Erythroblast (primary cell): ENCODE results near the gene HSF2BP.

Source experiments
- GATA1 ChIP-seq: IDR thresholded peaks from 2 replicates; pipeline ENCODE4 v1.6.1; 2011; ENCODE audit warnings: low read depth, mild to moderate bottlenecking, control low read depth, low read length, moderate library complexity
- POLR2A ChIP-seq: IDR thresholded peaks from 2 replicates; pipeline ENCODE4 v1.6.1; 2011; ENCODE audit warnings: mild to moderate bottlenecking, low read length

GRCh38 chr21:43590194-43590593 lies 69.1 kb downstream of the HSF2BP start:
- no peak for TF ChIP-seq POLR2A
- TF ChIP-seq GATA1, result no peak
